H1 (cell line): ENCODE results near the gene PLCL1. TPM values are rescaled to one million over a fixed set of nuclear protein-coding genes. Genes with fewer than 3 reads are reported as not detected.

ENCODE experiments used
- CTCF ChIA-PET: fragments of 300-600 bp; sonication (Branson Sonifier 250); formaldehyde crosslinking; loops from one replicate; lab custom pipeline; 2021; ENCODE audit not compliant: partially characterized antibody; lab: Charles Lee
- POLR2A ChIA-PET: fragments of 300-600 bp; sonication (Branson Sonifier 250); formaldehyde crosslinking; loops from one replicate; lab custom pipeline; 2021; ENCODE audit warnings: inconsistent platforms; ENCODE audit not compliant: partially characterized antibody; lab: Charles Lee
- DNase-seq, 2 experiments: peaks; one replicate each; pipeline versions ENCODE4 v3.0.0 to v3.0.0-alpha.2; 2010 to 2022; ENCODE audit warnings: low spot score in 2 of 2, low read depth in 1 of 2, mixed read lengths in 1 of 2
- FAIRE-seq: peaks from 2 replicates; lab custom pipeline; 2011; peaks lifted over from hg19 to GRCh38; lab: Jason Lieb, UNC
- H2AFZ ChIP-seq: 2 replicates; pipeline ENCODE4 v1.8.1; 2012; ENCODE audit warnings: low read length, inconsistent platforms
- H2AK5ac ChIP-seq: 2 replicates; pipeline ENCODE4 v1.6.1; 2013; ENCODE audit warnings: low read depth, low read length
- H2BK120ac ChIP-seq: replicated peaks from 2 replicates; pipeline ENCODE3; 2013; ENCODE audit warnings: low read depth, low read length, inconsistent platforms
- H2BK12ac ChIP-seq: 2 replicates; pipeline ENCODE4 v1.6.1; 2013; ENCODE audit warnings: low read depth, low read length
- H2BK15ac ChIP-seq: 2 replicates; pipeline ENCODE4 v1.6.1; 2013; ENCODE audit warnings: low read length
- H2BK20ac ChIP-seq: 2 replicates; pipeline ENCODE4 v1.6.1; 2013; ENCODE audit warnings: low read length
- H2BK5ac ChIP-seq: 2 replicates; pipeline ENCODE4 v1.6.1; 2013; ENCODE audit warnings: low read depth, low read length
- H3K14ac ChIP-seq: 2 replicates; pipeline ENCODE4 v1.6.1; 2013; ENCODE audit warnings: inconsistent platforms; ENCODE audit not compliant: insufficient read length
- H3K18ac ChIP-seq: 2 replicates; pipeline ENCODE4 v1.6.1; 2013; ENCODE audit warnings: low read length; ENCODE audit errors: extremely low read depth
- H3K23ac ChIP-seq: 2 replicates; pipeline ENCODE4 v1.6.1; 2013; ENCODE audit warnings: inconsistent platforms; ENCODE audit not compliant: insufficient read length
- H3K23me2 ChIP-seq: 2 replicates; pipeline ENCODE4 v1.6.1; 2013; ENCODE audit warnings: low read depth, low read length
- H3K27ac ChIP-seq: 2 replicates; pipeline ENCODE4 v1.6.1; 2011; ENCODE audit warnings: low read depth, low read length, inconsistent platforms
- H3K27me3 ChIP-seq, 4 experiments: replicated peaks in 1 of 4; 1 replicate in 1 of 4; 2 replicates in 3 of 4; pipeline versions ENCODE4 v1.6.1 to v1.8.1; 2011 to 2013; ENCODE audit warnings: low read length in 3 of 4, mild to moderate bottlenecking in 3 of 4, inconsistent platforms in 2 of 4, mixed read lengths in 2 of 4, moderate library complexity in 1 of 4; ENCODE audit not compliant: control insufficient read depth in 3 of 4, insufficient read depth in 3 of 4; ENCODE audit errors: extremely low read depth in 1 of 4
- H3K36me3 ChIP-seq, 4 experiments: 2 replicates each; pipeline versions ENCODE4 v1.6.1 to v1.8.1; 2011 to 2013; ENCODE audit warnings: mild to moderate bottlenecking in 4 of 4, low read length in 3 of 4, moderate library complexity in 2 of 4, control low read depth in 1 of 4, inconsistent platforms in 1 of 4; ENCODE audit not compliant: insufficient read depth in 4 of 4, control insufficient read depth in 2 of 4
- H3K4ac ChIP-seq: replicated peaks from 2 replicates; pipeline ENCODE3; 2013; ENCODE audit warnings: low read length, low read depth, mixed read lengths, inconsistent platforms; ENCODE audit not compliant: insufficient read length
- H3K4me1 ChIP-seq, 4 experiments: replicated peaks in 1 of 4; 1 replicate in 1 of 4; 2 replicates in 3 of 4; pipeline versions ENCODE4 v1.6.1 to v1.8.1; 2011 to 2013; ENCODE audit warnings: low read length in 3 of 4, inconsistent platforms in 2 of 4, mixed read lengths in 1 of 4; ENCODE audit not compliant: insufficient read depth in 4 of 4, control insufficient read depth in 3 of 4
- H3K4me2 ChIP-seq, 2 experiments: 2 replicates each; pipeline versions ENCODE4 v1.6.1 to v1.8.1; 2011 to 2013; ENCODE audit warnings: low read depth in 2 of 2, low read length in 2 of 2, control low read depth in 1 of 2, inconsistent platforms in 1 of 2, mild to moderate bottlenecking in 1 of 2; ENCODE audit not compliant: insufficient read depth in 1 of 2
- H3K4me3 ChIP-seq, 4 experiments: fragments of 200-600, 300-600 bp in 1 of 4; sonication (generic), shearing (Covaris generic), sonication (Bioruptor Twin) in 1 of 4; 2 replicates each; pipeline versions ENCODE4 v1.5.1 to v1.8.1; 2011 to 2016; ENCODE audit warnings: low read length in 4 of 4, low read depth in 3 of 4, control low read depth in 2 of 4, inconsistent platforms in 2 of 4, mild to moderate bottlenecking in 2 of 4, mixed read lengths in 1 of 4, moderate library complexity in 1 of 4; ENCODE audit not compliant: insufficient read depth in 2 of 4; ENCODE audit errors: extremely low read depth in 1 of 4
- H3K56ac ChIP-seq: replicated peaks from 2 replicates; pipeline ENCODE3; 2013; ENCODE audit warnings: low read depth, mild to moderate bottlenecking, mixed read lengths, low read length, inconsistent platforms; ENCODE audit not compliant: insufficient read length
- H3K79me1 ChIP-seq: 2 replicates; pipeline ENCODE4 v1.6.1; 2013; ENCODE audit warnings: low read depth, low read length, control low read depth
- H3K79me2 ChIP-seq, 2 experiments: 2 replicates each; pipeline versions ENCODE4 v1.6.1 to v1.8.1; 2012 to 2013; ENCODE audit warnings: low read length in 2 of 2, mild to moderate bottlenecking in 2 of 2, inconsistent platforms in 1 of 2; ENCODE audit not compliant: insufficient read depth in 2 of 2, control insufficient read depth in 1 of 2
- H3K9ac ChIP-seq, 4 experiments: replicated peaks in 1 of 4; 1 replicate in 1 of 4; 2 replicates in 3 of 4; pipeline versions ENCODE4 v1.6.1 to v1.8.1; 2011 to 2013; ENCODE audit warnings: low read depth in 3 of 4, low read length in 3 of 4, control low read depth in 2 of 4, mild to moderate bottlenecking in 2 of 4, moderate library complexity in 2 of 4, inconsistent platforms in 1 of 4; ENCODE audit errors: extremely low read depth in 1 of 4
- H3K9me3 ChIP-seq, 2 experiments: 2 replicates each; pipeline versions ENCODE4 v1.6.1 to v1.8.1; 2012 to 2013; ENCODE audit warnings: mild to moderate bottlenecking in 2 of 2, moderate library complexity in 2 of 2, control low read depth in 1 of 2, inconsistent platforms in 1 of 2, low read depth in 1 of 2, low read length in 1 of 2, mixed read lengths in 1 of 2; ENCODE audit not compliant: insufficient read depth in 2 of 2
- H4K20me1 ChIP-seq, 2 experiments: replicated peaks in 1 of 2; 2 replicates each; pipeline versions ENCODE3 to v1.8.1; 2011 to 2013; ENCODE audit warnings: inconsistent platforms in 2 of 2, low read length in 2 of 2, mild to moderate bottlenecking in 1 of 2; ENCODE audit not compliant: insufficient read depth in 2 of 2, control insufficient read depth in 1 of 2
- H4K5ac ChIP-seq: 2 replicates; pipeline ENCODE4 v1.6.1; 2013; ENCODE audit warnings: low read length, low read depth, mixed read lengths, inconsistent platforms; ENCODE audit not compliant: insufficient read length
- H4K8ac ChIP-seq: 2 replicates; pipeline ENCODE4 v1.8.0; 2013; ENCODE audit warnings: mild to moderate bottlenecking, moderate library complexity, low read length, inconsistent platforms; ENCODE audit not compliant: insufficient read depth; ENCODE audit errors: extremely low read depth
- H4K91ac ChIP-seq: replicated peaks from 2 replicates; pipeline ENCODE3; 2013; ENCODE audit warnings: low read length, mixed read lengths, inconsistent platforms; ENCODE audit not compliant: insufficient read length
- BCL11A ChIP-seq, 2 experiments: IDR thresholded peaks; one replicate each; pipeline ENCODE4 v1.6.1; 2011; ENCODE audit warnings: low read depth in 2 of 2, low read length in 2 of 2, mild to moderate bottlenecking in 2 of 2
- CTBP2 ChIP-seq: IDR thresholded peaks from 2 replicates; pipeline ENCODE4 v1.7.0; 2011; ENCODE audit warnings: borderline replicate concordance, mild to moderate bottlenecking, moderate library complexity, mixed read lengths, low read length; ENCODE audit not compliant: insufficient read depth, insufficient read length
- FOSL1 ChIP-seq: IDR thresholded peaks from 2 replicates; pipeline ENCODE4 v1.6.1; 2011; ENCODE audit warnings: mild to moderate bottlenecking, low read depth, low read length, moderate library complexity; ENCODE audit not compliant: insufficient read depth
- RFX5 ChIP-seq: IDR thresholded peaks from 2 replicates; pipeline ENCODE4 v1.6.1; 2011; ENCODE audit warnings: low read depth, low read length, improper control_type of control experiment, borderline replicate concordance
- SAP30 ChIP-seq: fragments of 300-600 bp; sonication (generic); IDR thresholded peaks from 2 replicates; pipeline ENCODE4 v1.7.1; 2012; ENCODE audit warnings: low read length, moderate library complexity, mild to moderate bottlenecking, inconsistent platforms; ENCODE audit not compliant: insufficient read depth, insufficient replicate concordance
- SIN3A ChIP-seq, 2 experiments: IDR thresholded peaks in 1 of 2; conservative IDR thresholded peaks in 1 of 2; 2 replicates each; pipeline ENCODE4 v1.6.1; 2011 to 2012; ENCODE audit warnings: low read length in 2 of 2, improper control_type of control experiment in 1 of 2, low read depth in 1 of 2, mild to moderate bottlenecking in 1 of 2
- SRF ChIP-seq: IDR thresholded peaks from 2 replicates; pipeline ENCODE4 v1.6.1; 2011; ENCODE audit warnings: mild to moderate bottlenecking, low read depth, low read length, moderate library complexity
- TAF1 ChIP-seq: IDR thresholded peaks from 2 replicates; pipeline ENCODE4 v1.6.1; 2011; ENCODE audit warnings: mild to moderate bottlenecking, low read depth, low read length
- WGBS, 2 experiments: shearing (Covaris generic) in 1 of 2; methylation state at CpG; one replicate each; pipeline versions ENCODE4 v1.1.6 to v1.1.7; 2013 to 2015; ENCODE audit warnings: low lambda C conversion rate in 2 of 2, mixed read lengths in 2 of 2, inconsistent platforms in 1 of 2, low coverage in 1 of 2, missing lambda C conversion rate in 1 of 2; ENCODE audit not compliant: insufficient replicate concordance in 2 of 2, insufficient coverage in 1 of 2, insufficient read length in 1 of 2; ENCODE audit errors: extremely low coverage in 1 of 2, missing lambda C conversion rate in 1 of 2; 5-methylcytosine and 5-hydroxymethylcytosine counted together
- polyA plus RNA-seq, 7 experiments: library from polyadenylated mRNA; depleted of rRNA in 3 of 7; stranded (reverse) in 5 of 7; unstranded in 2 of 7; fragments of >200 nt in 5 of 7; fragments of 200-250 nt in 2 of 7; gene quantifications; 1 replicate in 5 of 7; 2 replicates in 1 of 7; 4 replicates in 1 of 7; pipeline versions ENCODE4 v1.2.1 to v1.2.3, GENCODE V29; 2011 to 2013; ENCODE audit warnings: missing spikeins in 2 of 7, mixed read lengths in 2 of 7
- total RNA-seq: library from RNA; stranded (reverse); fragmentation: NEBNext Ultra II Directional; extraction: Animal tissue kit (Norgen Biotek cat#: 25700); gene quantifications from 2 replicates; pipeline ENCODE4 v1.2.1, GENCODE V29; 2021

Gene PLCL1
- total and polyA plus RNA-seq, 2 of the 8 experiments (the other 6 are each of a cell fraction or from before 2014, with no cell fraction given): not detected

GRCh38 chr2:197759625-197760292, 44.6 kb upstream of the PLCL1 start:
- no peaks in the 10 kb centered on the region for H3K4me1 ChIP-seq
- H4K8ac ChIP-seq: peak overlapping the region; percentile 15; the same call in 1 of the 2 replicates
- no peak overlapping the region for H2BK120ac ChIP-seq
- H4K20me1 ChIP-seq: no peaks in the 10 kb centered on the region
- H3K56ac ChIP-seq: no peak overlapping the region
- H3K4me3 ChIP-seq: no peak overlapping the region
- H3K23ac ChIP-seq: no peak overlapping the region
- no peak overlapping the region for H2BK20ac ChIP-seq
- H3K14ac ChIP-seq: no peak overlapping the region
- H4K5ac ChIP-seq: no peak overlapping the region
- 91% methylated on average over 11 of the region's 11 CpGs; no CpG with 5 or more reads in 1 of the 2 experiments for WGBS, 2 experiments
- FAIRE-seq (no peak), DNase-seq (no peak)
- H3K79me1 ChIP-seq: no peaks in the 10 kb centered on the region
- H3K4me2 ChIP-seq: no peak overlapping the region
- H3K27ac ChIP-seq: no peak overlapping the region
- H3K79me2 ChIP-seq: no peaks in the 10 kb centered on the region
- no peak overlapping the region for H2AK5ac ChIP-seq
- no peak overlapping the region for H3K9ac ChIP-seq
- POLR2A ChIA-PET: no interaction called here
- no peak overlapping the region for H2BK12ac ChIP-seq
- H4K91ac ChIP-seq: no peak overlapping the region
- no peak overlapping the region for H3K4ac ChIP-seq
- H3K27me3 ChIP-seq: no peaks in the 10 kb centered on the region
- H2AFZ ChIP-seq: no peak overlapping the region
- H2BK15ac ChIP-seq: no peak overlapping the region
- H3K18ac ChIP-seq: no peak overlapping the region
- H3K36me3 ChIP-seq: no peaks in the 10 kb centered on the region
- H2BK5ac ChIP-seq: no peak overlapping the region
- H3K9me3 ChIP-seq: peaks cover 4% of the 10 kb centered on the region in 2 experiments; a peak in 1 of 4 replicates
- CTCF ChIA-PET: interaction anchor here (0.8 to 1.7 kb wide), 5 partner anchors 12 to 53 kb away, joined by 3 to 5 read pairs (median 3); no protein-coding TSS in a partner anchor
- H3K23me2 ChIP-seq: no peaks in the 10 kb centered on the region
- TF ChIP-seq RFX5: no peak
- TF ChIP-seq CTBP2: no peak
- TF ChIP-seq BCL11A (IDR thresholded peaks at IDR 0.05; ENCODE audit: low read depth in 2 of 2, low read length in 2 of 2): no peak
- TF ChIP-seq TAF1: no peak
- TF ChIP-seq SIN3A (conservative IDR thresholded peaks at IDR 0.05 in 1 of 2, IDR thresholded peaks at IDR 0.05 in 1 of 2; ENCODE audit: low read depth in 1 of 2, low read length in 2 of 2): no peak
- TF ChIP-seq FOSL1: no peak
- TF ChIP-seq SAP30: no peak
- TF ChIP-seq SRF: no peak
